HepG2 (cell line): Measurements from ENCODE around the gene ERBB4. TPM values are rescaled to one million over a fixed set of nuclear protein-coding genes. Genes with fewer than 3 reads are reported as not detected.

ENCODE experiments used
- ATAC-seq: fragments of 200-7000 bp; cut with Tn5 transposase; 3 replicates; pipeline ENCODE4 v1.9.1; 2020; ENCODE audit warnings: mild to moderate bottlenecking, moderate library complexity
- BruUV-seq: library from RNA; stranded (reverse); fragments of 400-500 nt; replicated peaks from 2 replicates; lab custom pipeline; 2021; lab: Mats Ljungman, UMichigan
- CTCF ChIA-PET: fragments of 300-600 bp; formaldehyde crosslinking; extraction: SDS; loops from one replicate; lab custom pipeline; 2021; ENCODE audit warnings: low total read pairs, inconsistent platforms, low intra/inter-chr PET ratio; lab: Yijun Ruan, JAX
- POLR2A ChIA-PET: fragments of 350-600 bp; sonication (Branson Sonifier 250); formaldehyde crosslinking; loops from one replicate; lab custom pipeline; 2020; ENCODE audit warnings: antibody characterized with exemption, inconsistent platforms; lab: Yijun Ruan, JAX
- DNase-seq: peaks from one replicate; pipeline ENCODE4 v3.0.0-alpha.2; 2015; ENCODE audit warnings: low spot score
- FAIRE-seq: peaks from 3 replicates; lab custom pipeline; 2011; peaks lifted over from hg19 to GRCh38; lab: Jason Lieb, UNC
- H2AFZ ChIP-seq: one replicate; pipeline ENCODE4 v1.6.1; 2011; ENCODE audit warnings: low read length, inconsistent platforms
- H3K27ac ChIP-seq: fragments of 300-600 bp; 3 replicates; pipeline ENCODE4 v1.8.0; 2011; ENCODE audit warnings: mixed run types, mild to moderate bottlenecking, mixed read lengths, low read length, inconsistent platforms; ENCODE audit not compliant: insufficient read depth; ENCODE audit errors: extremely low read length
- H3K27me3 ChIP-seq, 2 experiments: fragments of 200-600 bp in 1 of 2; 2 replicates in 1 of 2; 3 replicates in 1 of 2; pipeline versions ENCODE4 v1.6.0 to v1.8.0; 2011; ENCODE audit warnings: low read length in 2 of 2, mild to moderate bottlenecking in 2 of 2, moderate library complexity in 2 of 2, inconsistent platforms in 1 of 2; ENCODE audit not compliant: insufficient read depth in 2 of 2, control insufficient read depth in 1 of 2
- H3K36me3 ChIP-seq, 2 experiments: fragments of 200-600 bp in 1 of 2; replicated peaks in 1 of 2; 2 replicates in 1 of 2; 3 replicates in 1 of 2; pipeline versions ENCODE4 v1.5.1 to v1.8.0; 2011; ENCODE audit warnings: low read length in 2 of 2, inconsistent platforms in 1 of 2; ENCODE audit not compliant: insufficient read depth in 2 of 2, control insufficient read depth in 1 of 2
- H3K4me1 ChIP-seq: 2 replicates; pipeline ENCODE4 v1.5.1; 2012; ENCODE audit warnings: low read length, inconsistent platforms; ENCODE audit not compliant: insufficient read depth
- H3K4me2 ChIP-seq: 2 replicates; pipeline ENCODE4 v1.6.0; 2011; ENCODE audit warnings: low read depth, low read length, inconsistent platforms
- H3K4me3 ChIP-seq, 3 experiments: fragments of 200-600 bp in 1 of 3; sonication (generic), shearing (Covaris generic) in 1 of 3; replicated peaks in 1 of 3; 2 replicates each; pipeline ENCODE4 v1.5.1; 2011 to 2016; ENCODE audit warnings: low read length in 3 of 3, inconsistent platforms in 2 of 3, low read depth in 2 of 3, mild to moderate bottlenecking in 2 of 3, control low read depth in 1 of 3, mixed read lengths in 1 of 3; ENCODE audit not compliant: insufficient read depth in 1 of 3
- H3K79me2 ChIP-seq: one replicate; pipeline ENCODE4 v1.6.1; 2011; ENCODE audit warnings: low read length, inconsistent platforms; ENCODE audit not compliant: insufficient read depth
- H3K9ac ChIP-seq: 2 replicates; pipeline ENCODE4 v1.6.0; 2011; ENCODE audit warnings: mild to moderate bottlenecking, low read depth, low read length, inconsistent platforms; ENCODE audit not compliant: insufficient read depth
- H3K9me3 ChIP-seq: 2 replicates; pipeline ENCODE4 v1.5.1; 2012; ENCODE audit warnings: mild to moderate bottlenecking, low read length
- H4K20me1 ChIP-seq: 2 replicates; pipeline ENCODE4 v1.6.0; 2011; ENCODE audit warnings: inconsistent platforms, mild to moderate bottlenecking, low read length, moderate library complexity; ENCODE audit not compliant: insufficient read depth
- E2F5 ChIP-seq: sonication (generic); formaldehyde crosslinking; conservative IDR thresholded peaks from 2 replicates; pipeline ENCODE4 v1.4.0; 2020; ENCODE audit warnings: missing genetic modification reagents
- GFI1 ChIP-seq: sonication (generic); formaldehyde crosslinking; IDR thresholded peaks from 2 replicates; pipeline ENCODE4 v1.5.0; 2020; ENCODE audit warnings: missing genetic modification reagents, mild to moderate bottlenecking, borderline replicate concordance
- GLI4 ChIP-seq: sonication (generic); formaldehyde crosslinking; IDR thresholded peaks from 2 replicates; pipeline ENCODE4 v1.5.1; 2020; ENCODE audit warnings: missing genetic modification reagents, mild to moderate bottlenecking, moderate library complexity, borderline replicate concordance
- HDAC2 ChIP-seq: sonication (generic); formaldehyde crosslinking; IDR thresholded peaks from 2 replicates; pipeline ENCODE4 v1.4.0; 2020; ENCODE audit warnings: missing genetic modification reagents
- HNF1A ChIP-seq, 2 experiments: sonication (generic) in 1 of 2; formaldehyde crosslinking in 1 of 2; IDR thresholded peaks; 2 replicates each; pipeline versions ENCODE4 v1.4.0 to v1.6.1; 2016 to 2020; ENCODE audit warnings: borderline replicate concordance in 1 of 2, low read depth in 1 of 2, mild to moderate bottlenecking in 1 of 2, missing genetic modification reagents in 1 of 2
- IRF2 ChIP-seq: IDR thresholded peaks from 2 replicates; pipeline ENCODE4 v1.6.1; 2018; ENCODE audit warnings: missing genetic modification reagents, missing compliant biosample characterization
- ISL2 ChIP-seq: sonication (generic); formaldehyde crosslinking; IDR thresholded peaks from 2 replicates; pipeline ENCODE4 v1.5.0; 2020; ENCODE audit warnings: missing genetic modification reagents
- PLSCR1 ChIP-seq: sonication (generic); formaldehyde crosslinking; IDR thresholded peaks from 2 replicates; pipeline ENCODE4 v1.5.0; 2020; ENCODE audit warnings: missing genetic modification reagents, mild to moderate bottlenecking, borderline replicate concordance
- POLR2AphosphoS5 ChIP-seq: IDR thresholded peaks from 2 replicates; pipeline ENCODE4 v1.6.1; 2012; ENCODE audit warnings: low read depth, low read length
- POLR2G ChIP-seq: fragments of 200-400 bp; formaldehyde crosslinking; IDR thresholded peaks from 2 replicates; pipeline ENCODE4 v1.6.1; 2018; ENCODE audit warnings: mild to moderate bottlenecking, low read depth, low read length, moderate library complexity
- ZFX ChIP-seq: sonication (generic); formaldehyde crosslinking; IDR thresholded peaks from 2 replicates; pipeline ENCODE4 v1.4.0; 2020; ENCODE audit warnings: mild to moderate bottlenecking, low read depth, missing genetic modification reagents, moderate library complexity
- ZGPAT ChIP-seq: IDR thresholded peaks from 2 replicates; pipeline ENCODE4 v1.6.1; 2016; ENCODE audit warnings: mild to moderate bottlenecking
- ZMYM3 ChIP-seq: sonication (generic); formaldehyde crosslinking; IDR thresholded peaks from 2 replicates; pipeline ENCODE4 v1.5.1; 2020; ENCODE audit warnings: mild to moderate bottlenecking, missing genetic modification reagents
- ZNF704 ChIP-seq: sonication (generic); formaldehyde crosslinking; IDR thresholded peaks from 2 replicates; pipeline ENCODE4 v1.8.1; 2023; ENCODE audit warnings: mild to moderate bottlenecking, inconsistent platforms, moderate library complexity, missing genetic modification reagents, borderline replicate concordance
- ZNF761 ChIP-seq: sonication (generic); formaldehyde crosslinking; conservative IDR thresholded peaks from 2 replicates; pipeline ENCODE4 v1.4.0; 2020; ENCODE audit warnings: mild to moderate bottlenecking, missing genetic modification reagents
- ZNF768 ChIP-seq: sonication (generic); formaldehyde crosslinking; IDR thresholded peaks from 2 replicates; pipeline ENCODE4 v1.4.0; 2020; ENCODE audit warnings: missing genetic modification reagents
- WGBS: methylation state at CpG from one replicate; pipeline ENCODE4 v1.1.6; 2017; ENCODE audit warnings: low lambda C conversion rate; 5-methylcytosine and 5-hydroxymethylcytosine counted together
- in situ Hi-C: cut with HindIII; loops from 2 replicates; pipeline ENCODE4 v1.10.0; 2017; ENCODE audit warnings: low pct_unique_long_range_greater_than_20kb; ENCODE audit not compliant: extremely low pct_ligation_motif_present
- intact Hi-C: fragments of 100-400 bp; cut with micrococcal nuclease; formaldehyde crosslinking; loops from one replicate; pipeline ENCODE4 v1.10.0; 2022; ENCODE audit not compliant: unreplicated experiment
- polyA plus RNA-seq, 8 experiments: library from polyadenylated mRNA; depleted of rRNA in 3 of 8; stranded (reverse) in 7 of 8; unstranded in 1 of 8; fragments of >200 nt; fragmentation: Illumina TruSeq in 4 of 8; extraction: Trizol in 4 of 8; gene quantifications; 2 replicates each; pipeline versions ENCODE4 v1.2.1 to v1.2.3, GENCODE V29; 2011 to 2016; ENCODE audit warnings: low read depth in 4 of 8, missing spikeins in 1 of 8, mixed read lengths in 1 of 8; ENCODE audit not compliant: insufficient read depth in 1 of 8
- total RNA-seq, 5 experiments: library from RNA; depleted of rRNA; stranded (reverse); fragments of >200 nt; fragmentation: Illumina TruSeq; extraction: Trizol; gene quantifications; 2 replicates each; pipeline ENCODE4 v1.2.3, GENCODE V29; 2016; ENCODE audit warnings: low read depth in 1 of 5

The ERBB4 gene
- total and polyA plus RNA-seq, 2 of the 13 experiments (the other 11 are each of a cell fraction or from before 2014, with no cell fraction given): not detected

GRCh38 chr2:212022966-212023365 lies 515.6 kb downstream of the ERBB4 start:
- 1% methylated on average over 1 of the region's 1 CpG for WGBS

More at GRCh38 chr2:212022966-212023365, 515.6 kb downstream of the ERBB4 start:
- CTCF ChIA-PET: no interaction called here
- FAIRE-seq (no peak), DNase-seq (no peak)
- no peak overlapping the region for H3K4me2 ChIP-seq
- H4K20me1 ChIP-seq: no peaks in the 10 kb centered on the region
- intact Hi-C loops (no loop called here), in situ Hi-C loops (no loop called here)
- no peak overlapping the region for H3K27ac ChIP-seq
- no peak overlapping the region for H3K4me3 ChIP-seq
- no peaks in the 10 kb centered on the region for H3K79me2 ChIP-seq
- no peaks in the 10 kb centered on the region for H3K9me3 ChIP-seq
- H3K9ac ChIP-seq: no peak overlapping the region
- TF ChIP-seq ZNF768 (CRISPR knock-in tag) (no peak), POLR2AphosphoS5 (no peak), ZMYM3 (CRISPR knock-in tag) (no peak), POLR2G (no peak), ISL2 (no peak), E2F5 (no peak), PLSCR1 (CRISPR knock-in tag) (no peak), HDAC2 (no peak), ZNF704 (no peak), ZGPAT (CRISPR knock-in tag) (no peak), GLI4 (no peak), ZNF761 (CRISPR knock-in tag) (no peak), GFI1 (CRISPR knock-in tag) (no peak), ZFX (CRISPR knock-in tag) (no peak), IRF2 (CRISPR knock-in tag) (no peak), HNF1A (IDR thresholded peaks at IDR 0.05; ENCODE audit: low read depth) (no peak), HNF1A (CRISPR knock-in tag; IDR thresholded peaks at IDR 0.05; ENCODE audit: borderline replicate concordance) (no peak)
- TF ChIP-seq, all 625 proteins: peak for 0
- POLR2A ChIA-PET: no interaction called here
- no peak overlapping the region for H2AFZ ChIP-seq
- H3K36me3 ChIP-seq: no peaks in the 10 kb centered on the region
- no peaks in the 10 kb centered on the region for H3K4me1 ChIP-seq
- BruUV-seq: no TSS peak
- ATAC-seq: no peak
- H3K27me3 ChIP-seq: no peaks in the 10 kb centered on the region
